MM.1S (cell line): Measurements from ENCODE around the gene NAA60.

Source experiments
- CTCF ChIP-seq: fragments of 300-600 bp; sonication (generic); IDR thresholded peaks from 2 replicates; pipeline ENCODE4 v1.5.1; 2016; ENCODE audit warnings: antibody characterized with exemption, low read length, mixed read lengths
- EZH2 ChIP-seq: fragments of 300-600 bp; sonication (generic); optimal IDR thresholded peaks from 2 replicates; pipeline ENCODE3; 2017; ENCODE audit warnings: low read depth, mild to moderate bottlenecking, antibody characterized with exemption, low read length, mixed read lengths

GRCh38 chr16:3515897-3516296, 72.4 kb downstream of the NAA60 start:
- no peak for TF ChIP-seq CTCF
- TF ChIP-seq EZH2 = no peak
